Activated gamma-delta T cell treated with Interleukin-2 at 50 U/mL for 16 hours (primary cell): Measurements from ENCODE around the gene MTHFD2L.

ENCODE experiments used
- DNase-seq: peaks from one replicate; pipeline ENCODE4 v3.0.0-alpha.2; 2020

The MTHFD2L gene

DNA sequence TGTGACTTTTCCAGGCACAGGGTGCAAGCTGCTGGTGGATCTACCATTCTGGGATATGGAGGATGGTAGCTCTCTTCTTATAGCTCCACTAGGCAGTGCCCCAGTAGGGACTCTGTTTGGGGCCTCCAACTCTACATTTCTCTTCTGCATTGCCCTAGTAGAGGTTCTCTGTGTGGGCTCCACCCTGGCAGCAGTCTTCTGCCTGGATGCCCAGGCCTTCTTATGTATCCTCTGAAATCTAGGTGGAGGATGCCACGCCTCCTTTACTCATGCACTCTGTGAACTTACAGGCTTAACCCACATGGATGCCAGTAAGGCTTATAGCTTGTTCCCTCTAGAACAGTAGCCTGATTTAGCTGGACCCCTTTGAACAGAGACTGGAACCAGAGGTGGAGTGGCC lies 186.1 kb downstream of the MTHFD2L start:
- no peak for DNase-seq
